Panc1 (cell line): ENCODE measurements around the gene SCAF1. TPM values are rescaled to one million over a fixed set of nuclear protein-coding genes. Genes with fewer than 3 reads are reported as not detected.

Experiments used
- ATAC-seq: fragments of 200-7000 bp; cut with Tn5 transposase; 2 replicates; pipeline ENCODE4 v1.9.1; 2020; ENCODE audit warnings: mild to moderate bottlenecking, moderate library complexity
- BruUV-seq: library from RNA; stranded (reverse); fragments of 400-500 nt; replicated peaks from 2 replicates; lab custom pipeline; 2021; lab: Mats Ljungman, UMichigan
- CTCF ChIA-PET: fragments of 300-600 bp; sonication (Branson Sonifier 250); formaldehyde crosslinking; loops from one replicate; lab custom pipeline; 2022; ENCODE audit warnings: antibody characterized with exemption; lab: Charles Lee
- POLR2A ChIA-PET: fragments of 300-600 bp; sonication (Branson Sonifier 250); formaldehyde crosslinking; loops from one replicate; lab custom pipeline; 2022; ENCODE audit warnings: antibody characterized with exemption; lab: Charles Lee
- DNase-seq: peaks from one replicate; pipeline ENCODE4 v3.0.0-alpha.2; 2010; ENCODE audit warnings: low read depth, low spot score
- H3K27ac ChIP-seq: 2 replicates; pipeline ENCODE4 v1.5.1; 2011; ENCODE audit warnings: mild to moderate bottlenecking, low read length, inconsistent platforms
- H3K27me3 ChIP-seq: fragments of 200-500 bp; sonication (Bioruptor generic); 2 replicates; pipeline ENCODE4 v1.6.0; 2014; ENCODE audit warnings: low read length, inconsistent platforms; ENCODE audit not compliant: control insufficient read depth, insufficient read depth
- H3K36me3 ChIP-seq: fragments of 200-500 bp; sonication (Bioruptor generic); 2 replicates; pipeline ENCODE4 v1.5.1; 2014; ENCODE audit warnings: inconsistent platforms, mild to moderate bottlenecking, low read length, moderate library complexity; ENCODE audit not compliant: control insufficient read depth, insufficient read depth
- H3K4me1 ChIP-seq: 2 replicates; pipeline ENCODE4 v1.5.1; 2011; ENCODE audit warnings: inconsistent platforms, mild to moderate bottlenecking, low read length, moderate library complexity; ENCODE audit not compliant: control insufficient read depth, insufficient read depth
- H3K4me3 ChIP-seq, 2 experiments: 2 replicates each; pipeline ENCODE4 v1.5.1; 2011 to 2012; ENCODE audit warnings: low read depth in 2 of 2, low read length in 2 of 2, mild to moderate bottlenecking in 2 of 2, inconsistent platforms in 1 of 2, moderate library complexity in 1 of 2
- H3K9me3 ChIP-seq: fragments of 200-500 bp; sonication (Bioruptor generic); 2 replicates; pipeline ENCODE4 v1.5.1; 2014; ENCODE audit warnings: low read depth, mild to moderate bottlenecking, inconsistent platforms, low read length, moderate library complexity; ENCODE audit not compliant: control insufficient read depth, insufficient read depth
- CTCF ChIP-seq: fragments of 450-650 bp; IDR thresholded peaks from 2 replicates; pipeline ENCODE4 v1.5.1; 2017; ENCODE audit warnings: mild to moderate bottlenecking
- POLR2AphosphoS5 ChIP-seq: IDR thresholded peaks from 2 replicates; pipeline ENCODE4 v1.6.1; 2012; ENCODE audit warnings: mild to moderate bottlenecking, low read depth, low read length, moderate library complexity
- REST ChIP-seq, 2 experiments: IDR thresholded peaks; 2 replicates each; pipeline ENCODE4 v1.6.1; 2011 to 2012; ENCODE audit warnings: low read depth in 2 of 2, control low read depth in 1 of 2, low read length in 1 of 2, mild to moderate bottlenecking in 1 of 2, moderate library complexity in 1 of 2; ENCODE audit not compliant: insufficient read depth in 1 of 2
- SIN3A ChIP-seq: IDR thresholded peaks from 2 replicates; pipeline ENCODE4 v1.6.1; 2012; ENCODE audit warnings: low read depth, mild to moderate bottlenecking, low read length, moderate library complexity, borderline replicate concordance; ENCODE audit not compliant: insufficient read depth
- TCF7L2 ChIP-seq: IDR thresholded peaks from 2 replicates; pipeline ENCODE4 v1.6.1; 2011; ENCODE audit warnings: mild to moderate bottlenecking, low read depth, low read length, inconsistent platforms
- in situ Hi-C: cut with HindIII; loops from 2 replicates; pipeline ENCODE4 v1.10.0; 2016; ENCODE audit warnings: low sequenced_read_pairs, low pct_unique_long_range_greater_than_20kb
- intact Hi-C: fragments of 100-400 bp; cut with micrococcal nuclease; formaldehyde crosslinking; loops from one replicate; pipeline ENCODE4 v1.10.0; 2022; ENCODE audit not compliant: unreplicated experiment
- total RNA-seq: library from RNA; stranded (reverse); gene quantifications from one replicate; pipeline ENCODE4 v1.2.1, GENCODE V29; 2021; ENCODE audit not compliant: unreplicated experiment

Gene SCAF1
- total RNA-seq, 1 experiment from 2014 or later, result 77.4 TPM

GRCh38 chr19:49639401-49640112 lies 2.5 kb upstream of the SCAF1 start:
- ChIA-PET CTCF (interaction anchor here (0.6 kb wide), 1 partner anchor 22 kb away, joined by 4 read pairs; no protein-coding TSS in a partner anchor), POLR2A (interaction anchor here (0.9 to 1.4 kb wide), 3 partner anchors 8 to 37 kb away, joined by 4 to 5 read pairs (median 4); partner anchors contain the start of gene PRMT1)
- Histone ChIP-seq H3K9me3 (no peaks in the 10 kb centered on the region), H3K27me3 (no peaks in the 10 kb centered on the region), H3K36me3 (peaks cover 4% of the 10 kb centered on the region; the same call in 1 of the 2 replicates), H3K4me3 (peak overlapping the region; percentile 48 to 80), H3K27ac (peak overlapping the region; percentile 93), H3K4me1 (peaks cover 16% of the 10 kb centered on the region)
- DNase-seq, result no peak
- TSS peak; percentile 65 for BruUV-seq
- ATAC-seq, result no peak
- in situ Hi-C loops (no loop called here), intact Hi-C loops (no loop called here)
- TF ChIP-seq TCF7L2 (no peak), POLR2AphosphoS5 (no peak), CTCF (no peak), SIN3A (no peak), REST (IDR thresholded peaks at IDR 0.05; ENCODE audit: insufficient read depth in 1 of 2, low read depth in 2 of 2, low read length in 1 of 2) (no peak)

- BruUV-seq, result no TSS peak
- TF ChIP-seq POLR2AphosphoS5 (peak; percentile 90; the same call in 1 of the 2 replicates), TCF7L2 (no peak), CTCF (no peak), REST (IDR thresholded peaks at IDR 0.05; ENCODE audit: insufficient read depth in 1 of 2, low read depth in 2 of 2, low read length in 1 of 2) (no peak; a peak in 1 of 4 replicates), SIN3A (no peak)
- POLR2A ChIA-PET, result interaction anchor here (0.9 to 1.4 kb wide), 5 partner anchors 9 to 152 kb away, joined by 3 to 5 read pairs (median 4); partner anchors contain the start of genes PRMT1 and PRRG2
- ATAC-seq (peak; percentile 81), DNase-seq (peak; percentile 97)
- in situ Hi-C loops (no loop called here), intact Hi-C loops (no loop called here)
- no peaks in the 10 kb centered on the region for H3K9me3 ChIP-seq
- peak within 1 kb of the TSS; percentile 49 to 80 for H3K4me3 ChIP-seq
- H3K27ac ChIP-seq, result peak within 1 kb of the TSS; percentile 99
- peaks cover 4% of the 10 kb centered on the region; the same call in 1 of the 2 replicates for H3K36me3 ChIP-seq
- CTCF ChIA-PET, result interaction anchor here (0.6 kb wide), 2 partner anchors 9 to 23 kb away, joined by 3 to 4 read pairs; no protein-coding TSS in a partner anchor
- peaks cover 16% of the 10 kb centered on the region for H3K4me1 ChIP-seq
- H3K27me3 ChIP-seq, result no peaks in the 10 kb centered on the region
Measured at GRCh38 chr19:49640113-49640898, 1.7 kb upstream of the SCAF1 start, which contains the start of gene RRAS. Gene RRAS, minus strand, starts transcription at chr19:49640143. Its CDS starts 45 bp downstream, at chr19:49640098.
